ACC112 (cell line): Measurements from ENCODE around the gene RPS15A.

Source experiments
- H2AFZ ChIP-seq: fragments of 200-600 bp; sonication (generic); one replicate; pipeline ENCODE4 v1.6.0; 2017; ENCODE audit warnings: antibody characterized with exemption, low read length; ENCODE audit not compliant: unreplicated experiment
- H3K27ac ChIP-seq: fragments of 200-600 bp; sonication (generic); 2 replicates; pipeline ENCODE4 v1.5.1; 2014; ENCODE audit warnings: low read depth, mild to moderate bottlenecking, antibody characterized with exemption, low read length, moderate library complexity
- H3K27me3 ChIP-seq: fragments of 200-600 bp; sonication (generic); 2 replicates; pipeline ENCODE4 v1.6.1; 2014; ENCODE audit warnings: mild to moderate bottlenecking, antibody characterized with exemption, low read length, moderate library complexity, mixed read lengths; ENCODE audit not compliant: insufficient read depth
- H3K36me3 ChIP-seq: fragments of 200-600 bp; sonication (generic); 2 replicates; pipeline ENCODE4 v1.6.1; 2016; ENCODE audit warnings: mild to moderate bottlenecking, antibody characterized with exemption, low read length, moderate library complexity, mixed read lengths; ENCODE audit not compliant: insufficient read depth
- H3K4me1 ChIP-seq: fragments of 200-600 bp; sonication (generic); one replicate; pipeline ENCODE4 v1.6.1; 2016; ENCODE audit warnings: low read length, mixed read lengths; ENCODE audit not compliant: insufficient read depth, unreplicated experiment, control insufficient read depth
- H3K4me3 ChIP-seq: fragments of 200-600 bp; sonication (generic); 2 replicates; pipeline ENCODE4 v1.5.1; 2014; ENCODE audit warnings: mild to moderate bottlenecking, low read depth, low read length
- H3K79me2 ChIP-seq: fragments of 200-600 bp; sonication (generic); one replicate; pipeline ENCODE4 v1.6.0; 2016; ENCODE audit warnings: low read length; ENCODE audit not compliant: control insufficient read depth, unreplicated experiment, insufficient read depth

Gene RPS15A

GRCh38 chr16:18811925-18812324 is 21.8 kb upstream of the RPS15A start:
- Histone ChIP-seq H3K79me2 (peaks cover 2% of the 10 kb centered on the region), H3K27ac (no peak overlapping the region), H2AFZ (no peak overlapping the region), H3K4me1 (no peaks in the 10 kb centered on the region), H3K27me3 (no peaks in the 10 kb centered on the region), H3K36me3 (peaks cover 48% of the 10 kb centered on the region), H3K4me3 (no peak overlapping the region)

GRCh38 chr16:18809165-18809564 is 19.0 kb upstream of the RPS15A start:
- no peaks in the 10 kb centered on the region for H3K27me3 ChIP-seq
- H3K36me3 ChIP-seq, result peaks cover 35% of the 10 kb centered on the region
- H3K27ac ChIP-seq, result no peak overlapping the region

GRCh38 chr16:18805257-18805773 is 15.2 kb upstream of the RPS15A start:
- Histone ChIP-seq H3K27ac (peak overlapping the region; percentile 79), H3K36me3 (peaks cover 18% of the 10 kb centered on the region), H3K27me3 (no peaks in the 10 kb centered on the region), H3K4me1 (peaks cover 30% of the 10 kb centered on the region), H3K4me3 (no peak overlapping the region), H2AFZ (no peak overlapping the region), H3K79me2 (peaks cover 15% of the 10 kb centered on the region)

More at GRCh38 chr16:18809165-18809564, 19.0 kb upstream of the RPS15A start:
- Histone ChIP-seq H2AFZ (no peak overlapping the region), H3K79me2 (peaks cover 5% of the 10 kb centered on the region), H3K4me1 (peaks cover 19% of the 10 kb centered on the region), H3K4me3 (no peak overlapping the region)

GRCh38 chr16:18804540-18804939 is 14.4 kb upstream of the RPS15A start:
- Histone ChIP-seq H3K36me3 (peaks cover 12% of the 10 kb centered on the region), H3K27ac (peak overlapping the region; percentile 79), H3K27me3 (no peaks in the 10 kb centered on the region), H2AFZ (no peak overlapping the region), H3K4me3 (peak overlapping the region; percentile 19; the same call in 1 of the 2 replicates), H3K79me2 (peaks cover 22% of the 10 kb centered on the region), H3K4me1 (peaks cover 34% of the 10 kb centered on the region)

- Histone ChIP-seq H3K27me3 (no peaks in the 10 kb centered on the region), H3K4me3 (peak overlapping the region; percentile 19; the same call in 1 of the 2 replicates), H2AFZ (no peak overlapping the region), H3K4me1 (peaks cover 37% of the 10 kb centered on the region), H3K27ac (peak overlapping the region; percentile 79), H3K36me3 (peaks cover 5% of the 10 kb centered on the region; the same call in 1 of the 2 replicates), H3K79me2 (peaks cover 30% of the 10 kb centered on the region)
Observed at GRCh38 chr16:18803569-18804462, 13.7 kb upstream of the RPS15A start.

GRCh38 chr16:18802767-18803343 is 12.7 kb upstream of the RPS15A start:
- Histone ChIP-seq H3K27me3 (no peaks in the 10 kb centered on the region), H3K4me1 (peaks cover 44% of the 10 kb centered on the region), H3K36me3 (peaks cover 2% of the 10 kb centered on the region; the same call in 1 of the 2 replicates), H3K79me2 (peaks cover 39% of the 10 kb centered on the region), H3K27ac (peak overlapping the region; percentile 79; the same call in 1 of the 2 replicates), H2AFZ (no peak overlapping the region), H3K4me3 (no peak overlapping the region)

- no peaks in the 10 kb centered on the region for H3K27me3 ChIP-seq
- H3K27ac ChIP-seq, result peak within 1 kb of the TSS; percentile 73
- H3K36me3 ChIP-seq, result peaks cover 10% of the 10 kb centered on the region
- peak within 1 kb of the TSS; percentile 97 for H3K4me3 ChIP-seq
- peaks cover 48% of the 10 kb centered on the region for H3K79me2 ChIP-seq
- H2AFZ ChIP-seq, result peak within 1 kb of the TSS; percentile 27
- H3K4me1 ChIP-seq, result peaks cover 49% of the 10 kb centered on the region
Observed at GRCh38 chr16:18801145-18801972, 11.2 kb upstream of the RPS15A start, which contains the start of gene ARL6IP1. Gene ARL6IP1, minus strand, starts transcription at chr16:18801549. Its CDS starts 83 bp downstream, at chr16:18801466.

GRCh38 chr16:18800775-18801144 is 10.6 kb upstream of the RPS15A start:
- Histone ChIP-seq H2AFZ (no peak overlapping the region), H3K27ac (peak overlapping the region; percentile 73), H3K27me3 (no peaks in the 10 kb centered on the region), H3K4me1 (peaks cover 46% of the 10 kb centered on the region), H3K79me2 (peaks cover 54% of the 10 kb centered on the region), H3K4me3 (peak overlapping the region; percentile 97), H3K36me3 (peaks cover 16% of the 10 kb centered on the region)

- H3K79me2 ChIP-seq, result peaks cover 59% of the 10 kb centered on the region
- H3K4me3 ChIP-seq, result peak overlapping the region; percentile 97
- H3K27ac ChIP-seq, result 0 out of 2 replicates have a peak overlapping the region, but pooled peaks have one; percentile 73
- no peaks in the 10 kb centered on the region for H3K27me3 ChIP-seq
- no peak overlapping the region for H2AFZ ChIP-seq
- peaks cover 21% of the 10 kb centered on the region for H3K36me3 ChIP-seq
- H3K4me1 ChIP-seq, result peaks cover 42% of the 10 kb centered on the region
Observed at GRCh38 chr16:18800293-18800692, 10.2 kb upstream of the RPS15A start.

- Histone ChIP-seq H3K27ac (no peak overlapping the region), H3K4me1 (peaks cover 34% of the 10 kb centered on the region), H3K4me3 (peak overlapping the region; percentile 97), H3K27me3 (no peaks in the 10 kb centered on the region), H3K79me2 (peaks cover 63% of the 10 kb centered on the region), H2AFZ (no peak overlapping the region), H3K36me3 (peaks cover 22% of the 10 kb centered on the region)
Observed at GRCh38 chr16:18799500-18799899, 9.4 kb upstream of the RPS15A start.
